ENCODE results near the gene CTRB1. TPM values are rescaled to one million over a fixed set of nuclear protein-coding genes. Genes with fewer than 3 reads are reported as not detected.

The CTRB1 gene
- total and polyA plus RNA-seq, 4 donors: 0.24 TPM; not detected in 3

- Histone ChIP-seq H3K27me3 (ENCODE audit: control insufficient read depth, insufficient read depth, low read length) (no peaks in the 10 kb centered on the region), H3K4me1 (ENCODE audit: control insufficient read depth, insufficient read depth, low read length) (no peaks in the 10 kb centered on the region), H3K4me3 (ENCODE audit: low read depth, low read length) (no peak overlapping the region), H3K27ac (ENCODE audit: low read depth, low read length) (no peak overlapping the region), H3K9me3 (ENCODE audit: control insufficient read depth, insufficient read depth, low read length) (no peaks in the 10 kb centered on the region), H3K36me3 (ENCODE audit: control insufficient read depth, insufficient read depth, low read length) (no peaks in the 10 kb centered on the region)
- WGBS (ENCODE audit: insufficient coverage): 94% methylated on average over 15 of the region's 21 CpGs
- no peak for DNase-seq (ENCODE audit: low read depth in 4 of 6, low spot score in 6 of 6)
Observed at GRCh38 chr16:75192606-75193264, 26.1 kb upstream of the CTRB1 start.

- Histone ChIP-seq H3K4me1 (ENCODE audit: control insufficient read depth, insufficient read depth, low read length) (no peaks in the 10 kb centered on the region), H3K27me3 (ENCODE audit: control insufficient read depth, insufficient read depth, low read length) (no peaks in the 10 kb centered on the region), H3K9me3 (ENCODE audit: control insufficient read depth, insufficient read depth, low read length) (no peaks in the 10 kb centered on the region), H3K27ac (ENCODE audit: low read depth, low read length) (no peak overlapping the region), H3K36me3 (ENCODE audit: control insufficient read depth, insufficient read depth, low read length) (no peaks in the 10 kb centered on the region), H3K4me3 (ENCODE audit: low read depth, low read length) (no peak overlapping the region)
- DNase-seq (ENCODE audit: low read depth in 4 of 6, low spot score in 6 of 6): no peak
- 92% methylated on average over 2 of the region's 4 CpGs for WGBS (ENCODE audit: insufficient coverage)
Observed at GRCh38 chr16:75193265-75193650, 25.5 kb upstream of the CTRB1 start.

- H3K36me3 ChIP-seq (ENCODE audit: control insufficient read depth, insufficient read depth, low read length): no peaks in the 10 kb centered on the region
- no peaks in the 10 kb centered on the region for H3K4me1 ChIP-seq (ENCODE audit: control insufficient read depth, insufficient read depth, low read length)
- H3K27ac ChIP-seq (ENCODE audit: low read depth, low read length): no peak overlapping the region
- 88% methylated on average over 9 of the region's 10 CpGs for WGBS (ENCODE audit: insufficient coverage)
- DNase-seq (ENCODE audit: low read depth in 4 of 6, low spot score in 6 of 6): no peak
- no peaks in the 10 kb centered on the region for H3K27me3 ChIP-seq (ENCODE audit: control insufficient read depth, insufficient read depth, low read length)
- H3K9me3 ChIP-seq (ENCODE audit: control insufficient read depth, insufficient read depth, low read length): no peaks in the 10 kb centered on the region
- H3K4me3 ChIP-seq (ENCODE audit: low read depth, low read length): no peak overlapping the region
Observed at GRCh38 chr16:75193730-75194444, 24.9 kb upstream of the CTRB1 start.

- Histone ChIP-seq H3K27ac (ENCODE audit: low read depth, low read length) (no peak overlapping the region), H3K36me3 (ENCODE audit: control insufficient read depth, insufficient read depth, low read length) (no peaks in the 10 kb centered on the region), H3K9me3 (ENCODE audit: control insufficient read depth, insufficient read depth, low read length) (no peaks in the 10 kb centered on the region), H3K27me3 (ENCODE audit: control insufficient read depth, insufficient read depth, low read length) (no peaks in the 10 kb centered on the region), H3K4me3 (ENCODE audit: low read depth, low read length) (no peak overlapping the region), H3K4me1 (ENCODE audit: control insufficient read depth, insufficient read depth, low read length) (peaks cover under 1% of the 10 kb centered on the region)
- WGBS (ENCODE audit: insufficient coverage): 86% methylated on average over 24 of the region's 24 CpGs
- no peak for DNase-seq (ENCODE audit: low read depth in 4 of 6, low spot score in 6 of 6)
Observed at GRCh38 chr16:75195811-75196790, 22.7 kb upstream of the CTRB1 start.

GRCh38 chr16:75196836-75197235 is 22.0 kb upstream of the CTRB1 start:
- Histone ChIP-seq H3K36me3 (ENCODE audit: control insufficient read depth, insufficient read depth, low read length) (no peaks in the 10 kb centered on the region), H3K9me3 (ENCODE audit: control insufficient read depth, insufficient read depth, low read length) (no peaks in the 10 kb centered on the region), H3K4me1 (ENCODE audit: control insufficient read depth, insufficient read depth, low read length) (peaks cover 3% of the 10 kb centered on the region), H3K4me3 (ENCODE audit: low read depth, low read length) (no peak overlapping the region), H3K27ac (ENCODE audit: low read depth, low read length) (no peak overlapping the region), H3K27me3 (ENCODE audit: control insufficient read depth, insufficient read depth, low read length) (no peaks in the 10 kb centered on the region)
- 68% methylated on average over 6 of the region's 9 CpGs for WGBS (ENCODE audit: insufficient coverage)
- no peak for DNase-seq (ENCODE audit: low read depth in 4 of 6, low spot score in 6 of 6)

- Histone ChIP-seq H3K4me1 (ENCODE audit: control insufficient read depth, insufficient read depth, low read length) (peaks cover 3% of the 10 kb centered on the region), H3K27me3 (ENCODE audit: control insufficient read depth, insufficient read depth, low read length) (no peaks in the 10 kb centered on the region), H3K36me3 (ENCODE audit: control insufficient read depth, insufficient read depth, low read length) (no peaks in the 10 kb centered on the region), H3K27ac (ENCODE audit: low read depth, low read length) (no peak overlapping the region), H3K9me3 (ENCODE audit: control insufficient read depth, insufficient read depth, low read length) (no peaks in the 10 kb centered on the region), H3K4me3 (ENCODE audit: low read depth, low read length) (no peak overlapping the region)
- no peak for DNase-seq (ENCODE audit: low read depth in 4 of 6, low spot score in 6 of 6)
- WGBS (ENCODE audit: insufficient coverage): 81% methylated on average over 12 of the region's 14 CpGs
Observed at GRCh38 chr16:75197522-75198134, 21.2 kb upstream of the CTRB1 start.

- Histone ChIP-seq H3K36me3 (ENCODE audit: control insufficient read depth, insufficient read depth, low read length) (no peaks in the 10 kb centered on the region), H3K27me3 (ENCODE audit: control insufficient read depth, insufficient read depth, low read length) (no peaks in the 10 kb centered on the region), H3K4me1 (ENCODE audit: control insufficient read depth, insufficient read depth, low read length) (peaks cover 3% of the 10 kb centered on the region), H3K4me3 (ENCODE audit: low read depth, low read length) (no peak overlapping the region), H3K9me3 (ENCODE audit: control insufficient read depth, insufficient read depth, low read length) (no peaks in the 10 kb centered on the region), H3K27ac (ENCODE audit: low read depth, low read length) (no peak overlapping the region)
- WGBS (ENCODE audit: insufficient coverage): 51% methylated on average over 16 of the region's 18 CpGs
- DNase-seq (ENCODE audit: low read depth in 4 of 6, low spot score in 6 of 6): no peak
Observed at GRCh38 chr16:75198135-75198600, 20.6 kb upstream of the CTRB1 start.

- no peaks in the 10 kb centered on the region for H3K27me3 ChIP-seq (ENCODE audit: control insufficient read depth, insufficient read depth, low read length)
- DNase-seq (ENCODE audit: low read depth in 4 of 6, low spot score in 6 of 6): peak in 1 of 6 donors; percentile 49
- 25% methylated on average over 2 of the region's 13 CpGs for WGBS (ENCODE audit: insufficient coverage)
- no peaks in the 10 kb centered on the region for H3K36me3 ChIP-seq (ENCODE audit: control insufficient read depth, insufficient read depth, low read length)
- H3K9me3 ChIP-seq (ENCODE audit: control insufficient read depth, insufficient read depth, low read length): no peaks in the 10 kb centered on the region
- no peak overlapping the region for H3K27ac ChIP-seq (ENCODE audit: low read depth, low read length)
- H3K4me3 ChIP-seq (ENCODE audit: low read depth, low read length): no peak overlapping the region
- H3K4me1 ChIP-seq (ENCODE audit: control insufficient read depth, insufficient read depth, low read length): peaks cover 3% of the 10 kb centered on the region
Observed at GRCh38 chr16:75202069-75202590, 16.7 kb upstream of the CTRB1 start.

- no peak overlapping the region for H3K27ac ChIP-seq (ENCODE audit: low read depth, low read length)
- no peaks in the 10 kb centered on the region for H3K27me3 ChIP-seq (ENCODE audit: control insufficient read depth, insufficient read depth, low read length)
- H3K9me3 ChIP-seq (ENCODE audit: control insufficient read depth, insufficient read depth, low read length): no peaks in the 10 kb centered on the region
- no peak for DNase-seq (ENCODE audit: low read depth in 4 of 6, low spot score in 6 of 6)
- WGBS (ENCODE audit: insufficient coverage): 96% methylated on average over 8 of the region's 12 CpGs
- H3K4me3 ChIP-seq (ENCODE audit: low read depth, low read length): no peak overlapping the region
- no peaks in the 10 kb centered on the region for H3K36me3 ChIP-seq (ENCODE audit: control insufficient read depth, insufficient read depth, low read length)
- H3K4me1 ChIP-seq (ENCODE audit: control insufficient read depth, insufficient read depth, low read length): peaks cover 3% of the 10 kb centered on the region
Observed at GRCh38 chr16:75203096-75203495, 15.7 kb upstream of the CTRB1 start.
